ENCODE measurements around the gene SDCCAG8.
A peak's percentile ranks its signal among the peaks of the same experiment; 100 is the strongest.

The SDCCAG8 gene

GRCh38 chr1:243440406-243440805 lies 184.6 kb downstream of the SDCCAG8 start:
- intact Hi-C loops (cut with DNase I), result no loop called here
- no peak for DNase-seq

DNA sequence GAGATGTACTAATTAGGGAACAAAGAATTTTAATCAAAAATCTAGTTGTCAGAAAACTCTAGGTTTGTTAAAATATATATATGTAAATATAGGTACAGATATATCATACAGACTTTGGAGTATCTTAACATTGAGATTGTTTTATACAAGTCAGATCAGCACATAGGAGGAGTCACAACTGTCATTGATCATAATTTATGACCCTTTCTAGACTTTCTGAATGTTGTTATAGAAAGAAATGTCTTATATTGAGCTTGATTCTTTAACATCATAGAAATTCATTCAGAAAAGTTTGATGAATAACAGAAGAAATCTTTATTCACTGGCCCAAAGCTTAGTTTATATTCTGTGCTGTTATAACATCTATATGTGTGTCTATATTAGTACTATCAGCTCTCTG lies 185.8 kb downstream of the SDCCAG8 start:
- DNase-seq, result no peak
- intact Hi-C loops (cut with DNase I), result no loop called here

- intact Hi-C loops (cut with DNase I), result no loop called here
- no peak for DNase-seq
These were observed 187.7 kb downstream of the SDCCAG8 start for GRCh38 chr1:243443557-243443956.

DNA sequence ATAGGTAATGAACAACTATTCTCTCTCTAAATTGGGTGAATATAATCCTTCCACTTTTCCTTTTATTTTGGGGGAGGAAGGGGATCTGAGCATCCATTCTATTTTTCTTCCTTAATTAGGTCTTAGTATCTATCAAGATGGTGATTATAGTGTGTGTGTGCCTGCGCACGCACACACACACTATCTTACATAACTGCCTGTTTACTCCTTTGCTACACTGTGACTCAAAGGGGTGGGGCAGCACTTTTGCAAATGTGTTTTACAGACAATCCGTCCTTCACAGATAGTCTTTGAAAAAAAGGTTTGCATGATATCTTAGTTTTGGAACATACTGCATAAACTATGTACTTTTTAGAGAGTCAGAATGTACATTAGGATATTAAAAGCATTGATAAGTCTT lies 191.5 kb downstream of the SDCCAG8 start:
- DNase-seq, result no peak
- intact Hi-C loops (cut with DNase I), result no loop called here

DNA sequence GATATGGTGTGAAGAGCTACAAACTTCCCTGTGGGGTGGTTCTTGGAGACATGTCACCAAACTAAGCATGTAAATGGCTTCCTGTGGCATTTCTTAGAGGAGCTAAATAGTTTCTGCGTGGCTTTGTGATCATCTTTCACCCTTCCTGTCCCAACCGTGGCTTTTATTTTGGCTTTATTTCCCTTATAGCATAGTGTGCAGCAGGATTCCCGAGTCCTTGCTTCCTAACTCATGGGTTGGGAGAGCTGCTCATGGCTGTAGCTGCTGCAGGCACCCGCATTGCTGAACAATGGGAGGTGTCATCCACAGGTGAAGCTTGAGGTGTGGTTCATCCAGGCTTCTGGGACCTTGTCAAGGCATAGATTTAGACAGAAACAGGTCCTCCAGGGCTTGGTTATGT lies 192.0 kb downstream of the SDCCAG8 start:
- no peak for DNase-seq

GRCh38 chr1:243449373-243449772 lies 193.5 kb downstream of the SDCCAG8 start:
- intact Hi-C loops (cut with DNase I), result no loop called here
- DNase-seq, result no peak

More for the DNA sequence above, 192.0 kb downstream of the SDCCAG8 start:
- intact Hi-C loops (cut with DNase I), result no loop called here

- intact Hi-C loops (cut with DNase I), result no loop called here
- DNase-seq, result no peak
These were observed 196.3 kb downstream of the SDCCAG8 start for GRCh38 chr1:243452092-243452491.

GRCh38 chr1:243454328-243454997 lies 198.6 kb downstream of the SDCCAG8 start:
- DNase-seq, result no peak

GRCh38 chr1:243455760-243456651 lies 200.2 kb downstream of the SDCCAG8 start:
- DNase-seq, result no peak
- intact Hi-C loops (cut with DNase I), result no loop called here

More at GRCh38 chr1:243454328-243454997, 198.6 kb downstream of the SDCCAG8 start:
- intact Hi-C loops (cut with DNase I), result no loop called here

DNA sequence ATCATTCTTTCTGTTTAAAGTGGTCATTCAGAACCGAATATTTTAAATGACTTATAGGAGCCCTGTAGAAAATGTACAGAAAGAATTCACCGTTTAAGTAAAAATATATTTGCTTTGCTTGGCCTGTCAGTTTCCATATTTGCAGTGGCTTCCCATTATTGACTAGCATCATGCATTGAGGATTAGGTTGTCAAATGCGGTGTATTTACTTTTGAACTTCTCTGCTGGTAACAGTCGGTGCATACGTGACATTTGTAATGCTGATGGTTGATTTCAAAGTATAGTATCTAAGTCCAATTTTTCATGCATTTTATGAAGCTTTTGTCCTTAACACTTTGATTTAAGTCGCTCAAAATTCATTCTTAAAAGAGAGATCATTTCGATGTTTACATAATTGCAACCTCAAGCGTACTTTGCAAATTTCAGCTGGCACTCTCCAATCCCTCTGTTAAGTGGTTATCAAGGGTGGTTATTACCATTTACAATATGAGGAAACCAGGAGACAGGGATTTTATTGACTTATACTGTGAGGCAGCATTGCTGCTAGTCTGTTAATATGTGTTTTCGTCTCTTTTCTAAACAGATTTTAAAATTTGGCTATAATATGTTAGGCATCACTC lies 201.6 kb downstream of the SDCCAG8 start:
- intact Hi-C loops (cut with DNase I), result no loop called here
- DNase-seq, result no peak

DNA sequence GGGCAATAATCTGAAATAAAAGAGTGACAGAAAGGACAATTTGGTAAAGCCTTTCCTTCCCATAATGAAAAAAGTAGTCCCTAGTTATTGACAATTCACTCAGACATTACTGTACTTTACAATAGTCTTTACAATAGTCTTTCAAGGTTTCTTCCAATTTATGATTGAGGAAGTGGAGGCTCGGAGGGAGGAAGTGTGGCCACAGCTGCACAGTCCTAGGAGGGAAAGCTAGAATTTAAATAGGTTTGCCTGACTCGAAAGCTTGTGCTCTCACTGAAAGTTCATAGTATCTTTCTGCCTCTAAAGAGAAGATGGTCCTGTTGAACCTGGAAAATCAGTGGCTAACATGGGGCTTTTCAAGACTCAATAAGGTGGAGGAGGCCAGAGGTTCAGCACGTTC lies 203.2 kb downstream of the SDCCAG8 start:
- intact Hi-C loops (cut with DNase I), result no loop called here
- no peak for DNase-seq

GRCh38 chr1:243461700-243462099 lies 205.9 kb downstream of the SDCCAG8 start:
- DNase-seq, result no peak
- intact Hi-C loops (cut with DNase I), result no loop called here

GRCh38 chr1:243462929-243463697 lies 207.3 kb downstream of the SDCCAG8 start:
- no peak for DNase-seq
- intact Hi-C loops (cut with DNase I), result no loop called here

DNA sequence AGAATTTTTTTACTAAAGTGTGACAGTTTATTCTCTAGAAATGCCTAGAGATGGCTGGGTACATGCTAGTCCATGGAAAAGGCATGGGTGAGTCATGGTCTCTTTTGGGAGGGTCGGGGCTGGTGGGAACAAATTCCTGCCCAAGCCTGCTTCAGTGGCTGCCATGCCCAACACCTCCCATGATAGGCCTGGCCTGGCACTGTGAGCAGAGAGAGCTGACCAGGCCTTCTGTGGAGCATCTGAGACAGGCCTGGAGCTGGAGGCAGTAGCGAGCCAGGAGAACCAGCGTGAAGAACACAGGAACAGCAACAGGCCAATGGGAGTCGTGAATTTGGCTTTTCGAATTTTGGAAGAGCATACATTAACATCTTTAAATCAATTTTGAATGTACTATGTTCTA lies 209.2 kb downstream of the SDCCAG8 start:
- no peak for DNase-seq
- intact Hi-C loops (cut with DNase I), result no loop called here

DNA sequence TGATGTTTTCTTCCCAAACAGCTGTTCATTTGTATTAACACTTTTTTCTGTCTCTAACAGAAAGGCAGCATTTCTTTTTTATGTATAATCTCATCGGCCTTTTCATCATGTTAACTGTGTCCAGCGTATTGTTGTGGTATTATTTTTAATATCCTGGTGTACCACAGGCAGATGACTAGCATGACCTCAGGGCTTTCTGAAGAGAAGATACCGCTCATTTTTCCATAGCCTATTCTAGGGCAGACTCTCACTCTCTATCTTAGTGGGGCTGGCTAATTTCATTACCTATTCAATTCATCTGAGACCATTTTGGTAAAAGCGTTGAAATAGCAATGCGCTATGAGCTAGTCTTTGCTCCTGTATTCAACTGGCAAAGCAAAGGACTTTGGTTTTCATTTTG lies 209.9 kb downstream of the SDCCAG8 start:
- no peak for DNase-seq
- intact Hi-C loops (cut with DNase I), result no loop called here

- intact Hi-C loops (cut with DNase I), result no loop called here
- DNase-seq, result no peak
These were observed 213.7 kb downstream of the SDCCAG8 start for GRCh38 chr1:243469497-243469896.

DNA sequence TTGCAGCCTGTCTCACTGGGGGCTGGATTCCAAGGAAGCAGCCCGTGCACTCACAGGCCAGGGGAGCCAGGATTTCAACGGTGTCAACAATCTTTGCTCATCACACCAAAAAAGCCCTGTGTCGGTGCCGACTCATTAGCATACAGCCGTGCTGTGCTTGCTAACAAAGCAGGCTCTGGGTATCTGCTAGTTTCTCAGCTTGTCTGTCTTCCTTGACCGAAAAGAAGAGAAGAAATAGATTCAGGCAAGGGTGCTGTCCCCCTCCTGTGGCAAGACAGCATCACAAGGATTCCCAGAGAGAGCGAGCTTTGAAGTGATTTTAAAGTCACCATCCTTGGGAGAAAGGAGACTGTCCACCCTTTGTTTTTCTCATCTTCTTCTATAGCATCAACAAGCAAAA lies 214.7 kb downstream of the SDCCAG8 start:
- intact Hi-C loops (cut with DNase I), result no loop called here
- DNase-seq, result peak in 1 of 10 donors; percentile 87

GRCh38 chr1:243471026-243471685 lies 215.3 kb downstream of the SDCCAG8 start:
- peak in 4 of 10 donors; percentile 47 to 89 (median 56) for DNase-seq
- intact Hi-C loops (cut with DNase I), result no loop called here

GRCh38 chr1:243471754-243472745 lies 216.2 kb downstream of the SDCCAG8 start:
- intact Hi-C loops (cut with DNase I), result no loop called here
- DNase-seq, result no peak
